ENCODE measurements around the gene MROH2A.

- TF ChIP-seq, protein P1, sequence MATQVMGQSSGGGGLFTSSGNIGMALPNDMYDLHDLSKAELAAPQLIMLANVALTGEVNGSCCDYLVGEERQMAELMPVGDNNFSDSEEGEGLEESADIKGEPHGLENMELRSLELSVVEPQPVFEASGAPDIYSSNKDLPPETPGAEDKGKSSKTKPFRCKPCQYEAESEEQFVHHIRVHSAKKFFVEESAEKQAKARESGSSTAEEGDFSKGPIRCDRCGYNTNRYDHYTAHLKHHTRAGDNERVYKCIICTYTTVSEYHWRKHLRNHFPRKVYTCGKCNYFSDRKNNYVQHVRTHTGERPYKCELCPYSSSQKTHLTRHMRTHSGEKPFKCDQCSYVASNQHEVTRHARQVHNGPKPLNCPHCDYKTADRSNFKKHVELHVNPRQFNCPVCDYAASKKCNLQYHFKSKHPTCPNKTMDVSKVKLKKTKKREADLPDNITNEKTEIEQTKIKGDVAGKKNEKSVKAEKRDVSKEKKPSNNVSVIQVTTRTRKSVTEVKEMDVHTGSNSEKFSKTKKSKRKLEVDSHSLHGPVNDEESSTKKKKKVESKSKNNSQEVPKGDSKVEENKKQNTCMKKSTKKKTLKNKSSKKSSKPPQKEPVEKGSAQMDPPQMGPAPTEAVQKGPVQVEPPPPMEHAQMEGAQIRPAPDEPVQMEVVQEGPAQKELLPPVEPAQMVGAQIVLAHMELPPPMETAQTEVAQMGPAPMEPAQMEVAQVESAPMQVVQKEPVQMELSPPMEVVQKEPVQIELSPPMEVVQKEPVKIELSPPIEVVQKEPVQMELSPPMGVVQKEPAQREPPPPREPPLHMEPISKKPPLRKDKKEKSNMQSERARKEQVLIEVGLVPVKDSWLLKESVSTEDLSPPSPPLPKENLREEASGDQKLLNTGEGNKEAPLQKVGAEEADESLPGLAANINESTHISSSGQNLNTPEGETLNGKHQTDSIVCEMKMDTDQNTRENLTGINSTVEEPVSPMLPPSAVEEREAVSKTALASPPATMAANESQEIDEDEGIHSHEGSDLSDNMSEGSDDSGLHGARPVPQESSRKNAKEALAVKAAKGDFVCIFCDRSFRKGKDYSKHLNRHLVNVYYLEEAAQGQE (IDR thresholded peaks at IDR 0.05; ENCODE audit: low read depth) = no peak
- TF ChIP-seq YY1 (IDR thresholded peaks at IDR 0.05; ENCODE audit: low read depth) = no peak
- TF ChIP-seq CEBPB (IDR thresholded peaks at IDR 0.05) = no peak
- TF ChIP-seq TCF12 (IDR thresholded peaks at IDR 0.05; ENCODE audit: low read depth) = no peak
- TF ChIP-seq EP300 (IDR thresholded peaks at IDR 0.05; ENCODE audit: borderline replicate concordance) = no peak
- TF ChIP-seq TAF1 (IDR thresholded peaks at IDR 0.05; ENCODE audit: low read depth) = no peak
These were observed 13.4 kb upstream of the MROH2A start for GRCh38 chr2:233764761-233765160.

Measured in Ishikawa (cell line).